ENCODE measurements around the gene TDRD7. TPM values are rescaled to one million over a fixed set of nuclear protein-coding genes. Genes with fewer than 3 reads are reported as not detected.
"Not testable (repeated sequence)": the region's sequence is repeated elsewhere in the genome, so short reads cannot be mapped to it uniquely, and the experiment has no call there.

Gene TDRD7
- polyA plus RNA-seq, 1 experiment: 5.4 TPM

- Histone ChIP-seq H3K36me3 (ENCODE audit: control insufficient read depth, insufficient read depth, low read length) (no peaks in the 10 kb centered on the region), H3K4me3 (ENCODE audit: low read depth, low read length) (no peak overlapping the region), H3K27me3 (ENCODE audit: control insufficient read depth, insufficient read depth, low read length) (no peaks in the 10 kb centered on the region)
- POLR2A ChIA-PET: interaction anchor here (0.6 kb wide), 1 partner anchor 12 kb away, joined by 6 read pairs; no protein-coding TSS in a partner anchor
- CTCF ChIA-PET: interaction anchor here (1.0 to 5.0 kb wide), 3 partner anchors 12 to 128 kb away, joined by 3 to 25 read pairs (median 4); no protein-coding TSS in a partner anchor
- no peak for TF ChIP-seq CTCF (IDR thresholded peaks at IDR 0.05; ENCODE audit: insufficient read depth, low read depth, low read length)
- peak; percentile 27 for DNase-seq (ENCODE audit: low read depth)
Measured at GRCh38 chr9:97480749-97481148, 68.9 kb downstream of the TDRD7 start.

GRCh38 chr9:97484134-97484533 lies 72.2 kb downstream of the TDRD7 start:
- ChIA-PET CTCF (interaction anchor here (0.6 to 3.0 kb wide), 6 partner anchors 12 to 132 kb away, joined by 3 to 15 read pairs (median 4); no protein-coding TSS in a partner anchor), POLR2A (interaction anchor here (0.7 kb wide), 1 partner anchor 197 kb away, joined by 3 read pairs; no protein-coding TSS in a partner anchor)
- no peak for DNase-seq (ENCODE audit: low read depth)

GRCh38 chr9:97487107-97487506 lies 75.2 kb downstream of the TDRD7 start:
- H3K27me3 ChIP-seq (ENCODE audit: control insufficient read depth, insufficient read depth, low read length): no peaks in the 10 kb centered on the region
- ChIA-PET POLR2A (no interaction called here), CTCF (interaction anchor here (0.6 to 2.3 kb wide), 9 partner anchors 9 to 112 kb away, joined by 3 to 9 read pairs (median 3); no protein-coding TSS in a partner anchor)
- H3K36me3 ChIP-seq (ENCODE audit: control insufficient read depth, insufficient read depth, low read length): no peaks in the 10 kb centered on the region
- no peak for DNase-seq (ENCODE audit: low read depth)
- no peak overlapping the region for H3K4me3 ChIP-seq (ENCODE audit: low read depth, low read length)
- TF ChIP-seq CTCF (IDR thresholded peaks at IDR 0.05; ENCODE audit: insufficient read depth, low read depth, low read length): peak; percentile 28

More at GRCh38 chr9:97484134-97484533, 72.2 kb downstream of the TDRD7 start:
- Histone ChIP-seq H3K27me3 (ENCODE audit: control insufficient read depth, insufficient read depth, low read length) (no peaks in the 10 kb centered on the region), H3K36me3 (ENCODE audit: control insufficient read depth, insufficient read depth, low read length) (no peaks in the 10 kb centered on the region), H3K4me3 (ENCODE audit: low read depth, low read length) (no peak overlapping the region)
- TF ChIP-seq CTCF (IDR thresholded peaks at IDR 0.05; ENCODE audit: insufficient read depth, low read depth, low read length): no peak

GRCh38 chr9:97487861-97488260 lies 76.0 kb downstream of the TDRD7 start:
- POLR2A ChIA-PET: no interaction called here
- DNase-seq (ENCODE audit: low read depth): no peak
- CTCF ChIA-PET: interaction anchor here (2.3 kb wide), 1 partner anchor 111 kb away, joined by 9 read pairs; no protein-coding TSS in a partner anchor
- no peaks in the 10 kb centered on the region for H3K36me3 ChIP-seq (ENCODE audit: control insufficient read depth, insufficient read depth, low read length)
- no peak overlapping the region for H3K4me3 ChIP-seq (ENCODE audit: low read depth, low read length)
- no peak for TF ChIP-seq CTCF (IDR thresholded peaks at IDR 0.05; ENCODE audit: insufficient read depth, low read depth, low read length)
- H3K27me3 ChIP-seq (ENCODE audit: control insufficient read depth, insufficient read depth, low read length): no peaks in the 10 kb centered on the region

- CTCF ChIA-PET: interaction anchor here (1.0 to 1.3 kb wide), 3 partner anchors 23 to 125 kb away, joined by 3 read pairs; no protein-coding TSS in a partner anchor
Measured at GRCh38 chr9:97491216-97491999, 79.5 kb downstream of the TDRD7 start.

GRCh38 chr9:97497558-97498375 lies 85.9 kb downstream of the TDRD7 start:
- H3K4me3 ChIP-seq (ENCODE audit: low read depth, low read length); DNase-seq (ENCODE audit: low read depth); H3K36me3 ChIP-seq (ENCODE audit: control insufficient read depth, insufficient read depth, low read length); POLR2A ChIA-PET: not testable (repeated sequence)
- CTCF ChIA-PET: interaction anchor here (1.3 kb wide), 1 partner anchor 28 kb away, joined by 7 read pairs; no protein-coding TSS in a partner anchor
- peaks cover 16% of the 10 kb centered on the region for H3K27me3 ChIP-seq (ENCODE audit: control insufficient read depth, insufficient read depth, low read length)

More at GRCh38 chr9:97491216-97491999, 79.5 kb downstream of the TDRD7 start:
- Histone ChIP-seq H3K36me3 (ENCODE audit: control insufficient read depth, insufficient read depth, low read length) (peaks cover 2% of the 10 kb centered on the region; the same call in 1 of the 2 replicates), H3K4me3 (ENCODE audit: low read depth, low read length) (no peak overlapping the region), H3K27me3 (ENCODE audit: control insufficient read depth, insufficient read depth, low read length) (no peaks in the 10 kb centered on the region)
- POLR2A ChIA-PET: no interaction called here
- DNase-seq (ENCODE audit: low read depth): no peak
- TF ChIP-seq CTCF (IDR thresholded peaks at IDR 0.05; ENCODE audit: insufficient read depth, low read depth, low read length): no peak

- POLR2A ChIA-PET; DNase-seq (ENCODE audit: low read depth); H3K4me3 ChIP-seq (ENCODE audit: low read depth, low read length); CTCF ChIA-PET; H3K36me3 ChIP-seq (ENCODE audit: control insufficient read depth, insufficient read depth, low read length): not testable (repeated sequence)
- peaks cover 25% of the 10 kb centered on the region for H3K27me3 ChIP-seq (ENCODE audit: control insufficient read depth, insufficient read depth, low read length)
Measured at GRCh38 chr9:97498846-97499245, 87.0 kb downstream of the TDRD7 start.
